Measurements from ENCODE around the gene MISP3. TPM values are rescaled to one million over a fixed set of nuclear protein-coding genes. Genes with fewer than 3 reads are reported as not detected.
A peak's percentile ranks its signal among the peaks of the same experiment; 100 is the strongest.

Gene MISP3
- total RNA-seq, 1 experiment from 2014 or later = 3.2 TPM

GRCh38 chr19:14091813-14092462 is 19.4 kb downstream of the MISP3 start:
- ChIA-PET CTCF (interaction anchor here (0.6 to 1.7 kb wide), 13 partner anchors 11 to 323 kb away, joined by 3 to 12 read pairs (median 4); partner anchors contain the start of genes ASF1B, IL27RA and MISP3), POLR2A (interaction anchor here (1.1 kb wide), 1 partner anchor 45 kb away, joined by 3 read pairs; no protein-coding TSS in a partner anchor)
- Mint-ChIP-seq H3K27ac (no peak overlapping the region), H3K9me3 (peaks cover 13% of the 10 kb centered on the region), H3K36me3 (peaks cover 27% of the 10 kb centered on the region), H3K4me1 (peaks cover 13% of the 10 kb centered on the region), H3K4me3 (peak overlapping the region; percentile 95), H3K27me3 (ENCODE audit: low read depth) (peaks cover 26% of the 10 kb centered on the region)
- peak; percentile 9; the same call in 1 of the 2 replicates for ATAC-seq
- peak; percentile 44 for DNase-seq (ENCODE audit: low spot score)
- TF ChIP-seq, protein P1, sequence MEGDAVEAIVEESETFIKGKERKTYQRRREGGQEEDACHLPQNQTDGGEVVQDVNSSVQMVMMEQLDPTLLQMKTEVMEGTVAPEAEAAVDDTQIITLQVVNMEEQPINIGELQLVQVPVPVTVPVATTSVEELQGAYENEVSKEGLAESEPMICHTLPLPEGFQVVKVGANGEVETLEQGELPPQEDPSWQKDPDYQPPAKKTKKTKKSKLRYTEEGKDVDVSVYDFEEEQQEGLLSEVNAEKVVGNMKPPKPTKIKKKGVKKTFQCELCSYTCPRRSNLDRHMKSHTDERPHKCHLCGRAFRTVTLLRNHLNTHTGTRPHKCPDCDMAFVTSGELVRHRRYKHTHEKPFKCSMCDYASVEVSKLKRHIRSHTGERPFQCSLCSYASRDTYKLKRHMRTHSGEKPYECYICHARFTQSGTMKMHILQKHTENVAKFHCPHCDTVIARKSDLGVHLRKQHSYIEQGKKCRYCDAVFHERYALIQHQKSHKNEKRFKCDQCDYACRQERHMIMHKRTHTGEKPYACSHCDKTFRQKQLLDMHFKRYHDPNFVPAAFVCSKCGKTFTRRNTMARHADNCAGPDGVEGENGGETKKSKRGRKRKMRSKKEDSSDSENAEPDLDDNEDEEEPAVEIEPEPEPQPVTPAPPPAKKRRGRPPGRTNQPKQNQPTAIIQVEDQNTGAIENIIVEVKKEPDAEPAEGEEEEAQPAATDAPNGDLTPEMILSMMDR (IDR thresholded peaks at IDR 0.05) = 0 out of 2 replicates have a peak, but pooled peaks have one; percentile 25
- TF ChIP-seq GABPB1 (CRISPR knock-in tag; IDR thresholded peaks at IDR 0.05) = no peak

- POLR2A ChIA-PET = interaction anchor here (0.5 kb wide), 1 partner anchor 227 kb away, joined by 3 read pairs; no protein-coding TSS in a partner anchor
- TF ChIP-seq GTF2I (CRISPR knock-in tag; conservative IDR thresholded peaks at IDR 0.05) = 0 out of 2 replicates have a peak, but pooled peaks have one; percentile 24
- TF ChIP-seq, protein P2, sequence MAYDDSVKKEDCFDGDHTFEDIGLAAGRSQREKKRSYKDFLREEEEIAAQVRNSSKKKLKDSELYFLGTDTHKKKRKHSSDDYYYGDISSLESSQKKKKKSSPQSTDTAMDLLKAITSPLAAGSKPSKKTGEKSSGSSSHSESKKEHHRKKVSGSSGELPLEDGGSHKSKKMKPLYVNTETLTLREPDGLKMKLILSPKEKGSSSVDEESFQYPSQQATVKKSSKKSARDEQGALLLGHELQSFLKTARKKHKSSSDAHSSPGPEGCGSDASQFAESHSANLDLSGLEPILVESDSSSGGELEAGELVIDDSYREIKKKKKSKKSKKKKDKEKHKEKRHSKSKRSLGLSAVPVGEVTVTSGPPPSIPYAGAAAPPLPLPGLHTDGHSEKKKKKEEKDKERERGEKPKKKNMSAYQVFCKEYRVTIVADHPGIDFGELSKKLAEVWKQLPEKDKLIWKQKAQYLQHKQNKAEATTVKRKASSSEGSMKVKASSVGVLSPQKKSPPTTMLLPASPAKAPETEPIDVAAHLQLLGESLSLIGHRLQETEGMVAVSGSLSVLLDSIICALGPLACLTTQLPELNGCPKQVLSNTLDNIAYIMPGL (CRISPR knock-in tag; IDR thresholded peaks at IDR 0.05) = no peak
- no peak overlapping the region for H3K27ac Mint-ChIP-seq
Observed at GRCh38 chr19:14093117-14093823, 20.7 kb downstream of the MISP3 start.

DNA sequence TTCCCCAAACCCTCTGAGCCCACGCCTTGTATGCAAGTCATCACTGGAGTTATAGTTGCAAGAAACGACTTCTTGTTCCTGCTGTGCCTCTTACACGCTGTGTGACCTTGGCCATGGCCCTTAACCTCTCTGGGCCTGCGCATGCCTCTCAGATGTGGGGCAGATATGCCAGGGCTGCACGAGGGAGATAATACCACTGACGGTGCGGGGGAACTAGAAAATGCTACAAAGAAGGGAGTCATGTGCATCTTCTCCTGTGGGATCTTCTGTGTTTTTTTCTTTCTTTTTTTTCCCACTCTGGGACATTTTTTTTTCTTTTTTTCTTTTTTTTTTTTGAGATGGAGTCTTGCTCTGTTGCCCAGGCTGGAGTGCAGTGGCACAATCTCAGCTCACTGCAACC is 22.3 kb downstream of the MISP3 start:
- ChIA-PET POLR2A (no interaction called here), CTCF (interaction anchor here (1.7 to 2.2 kb wide), 2 partner anchors 20 to 42 kb away, joined by 6 to 19 read pairs; partner anchors contain the start of gene ASF1B)

More at GRCh38 chr19:14093117-14093823, 20.7 kb downstream of the MISP3 start:
- H3K27me3 Mint-ChIP-seq (ENCODE audit: low read depth) = peaks cover 26% of the 10 kb centered on the region
- no peak for DNase-seq (ENCODE audit: low spot score)
- H3K4me1 Mint-ChIP-seq = peaks cover 13% of the 10 kb centered on the region
- H3K9me3 Mint-ChIP-seq = peaks cover 13% of the 10 kb centered on the region
- peak overlapping the region; percentile 30 for H3K4me3 Mint-ChIP-seq
- no peak for ATAC-seq
- peaks cover 21% of the 10 kb centered on the region for H3K36me3 Mint-ChIP-seq
- CTCF ChIA-PET = interaction anchor here (1.7 kb wide), 1 partner anchor 43 kb away, joined by 6 read pairs; the partner anchor contains the start of gene ASF1B

More for the DNA sequence above, 22.3 kb downstream of the MISP3 start:
- Mint-ChIP-seq H3K36me3 (peaks cover 12% of the 10 kb centered on the region), H3K4me1 (peaks cover 9% of the 10 kb centered on the region), H3K4me3 (no peak overlapping the region), H3K9me3 (peaks cover 13% of the 10 kb centered on the region), H3K27ac (0 out of 2 replicates have a peak overlapping the region, but pooled peaks have one; percentile 45), H3K27me3 (ENCODE audit: low read depth) (peaks cover 22% of the 10 kb centered on the region)
- no peak for TF ChIP-seq ATF6 (CRISPR knock-in tag; IDR thresholded peaks at IDR 0.05)
- TF ChIP-seq SP1 (CRISPR knock-in tag; conservative IDR thresholded peaks at IDR 0.05) = no peak
- no peak for TF ChIP-seq ZBTB21 (CRISPR knock-in tag; IDR thresholded peaks at IDR 0.05; ENCODE audit: borderline replicate concordance)
- no peak for TF ChIP-seq ATF2 (CRISPR knock-in tag; IDR thresholded peaks at IDR 0.05; ENCODE audit: borderline replicate concordance, low read depth)
- no peak for TF ChIP-seq RELA (CRISPR knock-in tag; IDR thresholded peaks at IDR 0.05; ENCODE audit: borderline replicate concordance)
- TF ChIP-seq ATF3 (CRISPR knock-in tag; conservative IDR thresholded peaks at IDR 0.05) = no peak
- TF ChIP-seq CDX4 (CRISPR knock-in tag; IDR thresholded peaks at IDR 0.05; ENCODE audit: borderline replicate concordance) = no peak
- TF ChIP-seq, protein P3, sequence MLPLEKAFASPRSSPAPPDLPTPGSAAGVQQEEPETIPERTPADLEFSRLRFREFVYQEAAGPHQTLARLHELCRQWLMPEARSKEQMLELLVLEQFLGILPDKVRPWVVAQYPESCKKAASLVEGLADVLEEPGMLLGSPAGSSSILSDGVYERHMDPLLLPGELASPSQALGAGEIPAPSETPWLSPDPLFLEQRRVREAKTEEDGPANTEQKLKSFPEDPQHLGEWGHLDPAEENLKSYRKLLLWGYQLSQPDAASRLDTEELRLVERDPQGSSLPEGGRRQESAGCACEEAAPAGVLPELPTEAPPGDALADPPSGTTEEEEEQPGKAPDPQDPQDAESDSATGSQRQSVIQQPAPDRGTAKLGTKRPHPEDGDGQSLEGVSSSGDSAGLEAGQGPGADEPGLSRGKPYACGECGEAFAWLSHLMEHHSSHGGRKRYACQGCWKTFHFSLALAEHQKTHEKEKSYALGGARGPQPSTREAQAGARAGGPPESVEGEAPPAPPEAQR (CRISPR knock-in tag; IDR thresholded peaks at IDR 0.05) = no peak
- no peak for TF ChIP-seq MXD4 (CRISPR knock-in tag; IDR thresholded peaks at IDR 0.05; ENCODE audit: borderline replicate concordance)
- no peak for TF ChIP-seq E2F1 (CRISPR knock-in tag; IDR thresholded peaks at IDR 0.05)
- DNase-seq (ENCODE audit: low spot score) = no peak
- ATAC-seq = no peak
